ENCODE results near the gene TLL1.

DNA sequence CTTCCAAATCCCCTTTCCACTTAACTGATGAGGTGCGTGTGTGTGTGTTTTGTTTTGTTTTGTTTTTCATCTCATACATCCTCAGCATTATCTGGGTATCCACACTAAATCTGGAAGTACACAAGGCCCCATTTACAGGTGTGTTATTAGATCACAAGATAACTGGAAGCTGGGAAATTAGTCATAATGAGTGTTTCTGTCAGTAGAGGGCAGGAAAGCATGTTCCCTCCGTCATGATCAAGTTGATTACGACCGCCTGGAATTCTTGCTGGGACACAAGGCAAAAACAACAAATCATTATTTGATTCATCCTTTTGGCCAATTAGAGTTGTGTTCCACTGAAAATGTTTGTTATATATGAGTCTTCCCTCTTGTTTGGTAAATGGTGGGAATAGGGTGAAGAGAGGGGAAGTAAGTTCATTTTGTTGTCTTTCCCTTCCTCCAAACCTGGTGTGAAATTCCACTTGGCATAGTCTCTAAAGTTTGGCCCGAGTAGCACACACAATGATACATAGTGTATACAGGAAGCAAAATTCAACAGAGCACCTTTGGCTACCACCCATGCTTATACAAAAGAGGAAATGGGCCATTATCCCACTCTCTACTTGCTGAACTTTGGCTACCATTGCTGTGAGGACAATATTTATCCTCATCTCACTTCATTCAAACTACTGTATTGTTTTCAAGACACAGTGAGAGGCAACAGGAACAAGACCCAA, 33.3 kb upstream of the TLL1 start:
- TF ChIP-seq, protein P1, sequence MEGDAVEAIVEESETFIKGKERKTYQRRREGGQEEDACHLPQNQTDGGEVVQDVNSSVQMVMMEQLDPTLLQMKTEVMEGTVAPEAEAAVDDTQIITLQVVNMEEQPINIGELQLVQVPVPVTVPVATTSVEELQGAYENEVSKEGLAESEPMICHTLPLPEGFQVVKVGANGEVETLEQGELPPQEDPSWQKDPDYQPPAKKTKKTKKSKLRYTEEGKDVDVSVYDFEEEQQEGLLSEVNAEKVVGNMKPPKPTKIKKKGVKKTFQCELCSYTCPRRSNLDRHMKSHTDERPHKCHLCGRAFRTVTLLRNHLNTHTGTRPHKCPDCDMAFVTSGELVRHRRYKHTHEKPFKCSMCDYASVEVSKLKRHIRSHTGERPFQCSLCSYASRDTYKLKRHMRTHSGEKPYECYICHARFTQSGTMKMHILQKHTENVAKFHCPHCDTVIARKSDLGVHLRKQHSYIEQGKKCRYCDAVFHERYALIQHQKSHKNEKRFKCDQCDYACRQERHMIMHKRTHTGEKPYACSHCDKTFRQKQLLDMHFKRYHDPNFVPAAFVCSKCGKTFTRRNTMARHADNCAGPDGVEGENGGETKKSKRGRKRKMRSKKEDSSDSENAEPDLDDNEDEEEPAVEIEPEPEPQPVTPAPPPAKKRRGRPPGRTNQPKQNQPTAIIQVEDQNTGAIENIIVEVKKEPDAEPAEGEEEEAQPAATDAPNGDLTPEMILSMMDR (IDR thresholded peaks at IDR 0.05; ENCODE audit: low read length), result no peak
- no peak for TF ChIP-seq EZH2 (IDR thresholded peaks at IDR 0.05; ENCODE audit: borderline replicate concordance, low read length)
